Suprapubic skin (tissue), 4 donors: Measurements from ENCODE around the gene GALNT18.

Source experiments
- POLR2A ChIP-seq, 2 donors: fragments of 450-650 bp; IDR thresholded peaks; one replicate each; pipeline ENCODE4 v1.6.1; 2017; ENCODE audit warnings: antibody characterized with exemption in 2 of 2, mild to moderate bottlenecking in 2 of 2, moderate library complexity in 2 of 2
- POLR2AphosphoS5 ChIP-seq, 3 donors: sonication (generic); formaldehyde crosslinking; IDR thresholded peaks; one replicate each; pipeline ENCODE4 v1.6.1; 2017; ENCODE audit warnings: antibody characterized with exemption in 3 of 3

DNA sequence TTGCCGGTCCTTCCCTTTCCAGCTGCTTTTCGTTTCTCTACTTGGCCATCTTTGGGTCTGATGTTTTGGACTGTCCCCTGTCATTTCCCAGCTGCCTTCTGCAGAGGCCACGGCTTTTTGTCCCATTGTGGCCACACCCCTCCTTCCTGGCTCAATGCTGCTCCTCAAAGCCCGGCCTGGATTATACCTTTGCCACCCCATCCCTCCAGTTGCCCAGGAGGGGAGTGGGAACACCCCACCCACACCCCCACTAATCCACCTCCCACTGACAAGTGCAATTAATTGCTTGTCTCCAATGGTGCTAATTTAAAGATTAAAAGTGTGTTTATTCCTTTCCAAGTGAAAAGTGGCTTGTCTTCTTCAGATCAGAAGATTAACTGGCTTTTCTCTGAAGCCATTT is 234.6 kb downstream of the GALNT18 start:
- TF ChIP-seq POLR2A (IDR thresholded peaks at IDR 0.05) (no peak), POLR2AphosphoS5 (IDR thresholded peaks at IDR 0.05) (no peak)
